PFSK-1 (cell line): ENCODE results near the gene MAGEB10.

Experiments used
- POLR2AphosphoS5 ChIP-seq: IDR thresholded peaks from 2 replicates; pipeline ENCODE4 v1.6.1; 2012; ENCODE audit warnings: low read depth, mild to moderate bottlenecking, control low read depth, low read length, moderate library complexity
- TAF1 ChIP-seq: IDR thresholded peaks from 2 replicates; pipeline ENCODE4 v1.6.1; 2012; ENCODE audit warnings: low read length, control low read depth, borderline replicate concordance; ENCODE audit not compliant: insufficient read depth
- TF ChIP-seq, protein P1 (sequence below), 2 experiments: IDR thresholded peaks; 2 replicates each; pipeline versions ENCODE4 v1.6.1 to v1.8.0; 2011 to 2012; ENCODE audit warnings: low read depth in 2 of 2, low read length in 2 of 2, control low read depth in 1 of 2, inconsistent platforms in 1 of 2, mild to moderate bottlenecking in 1 of 2, moderate library complexity in 1 of 2; ENCODE audit not compliant: insufficient read depth in 1 of 2

DNA sequence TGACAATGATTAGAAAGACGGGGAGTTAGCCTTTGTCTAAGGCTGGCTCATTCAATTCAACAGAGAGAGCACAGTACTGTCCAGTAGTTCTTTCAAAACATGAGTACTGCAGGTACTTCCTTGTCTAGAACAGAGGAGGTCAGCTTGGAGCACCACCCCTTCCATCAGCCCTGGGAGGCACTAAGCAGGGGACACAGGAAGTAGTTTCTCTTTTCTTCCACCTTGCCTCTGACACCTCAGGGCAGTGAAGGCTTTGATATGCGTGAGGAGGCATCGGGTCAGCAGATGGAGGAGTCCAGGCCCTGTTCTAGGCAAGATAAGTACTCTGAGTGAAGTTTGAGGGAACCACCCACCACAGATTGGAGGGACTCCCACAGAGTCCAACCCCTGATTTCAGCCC lies 33.1 kb downstream of the MAGEB10 start:
- TF ChIP-seq TAF1: no peak
- no peak for TF ChIP-seq POLR2AphosphoS5
- TF ChIP-seq, protein P1, sequence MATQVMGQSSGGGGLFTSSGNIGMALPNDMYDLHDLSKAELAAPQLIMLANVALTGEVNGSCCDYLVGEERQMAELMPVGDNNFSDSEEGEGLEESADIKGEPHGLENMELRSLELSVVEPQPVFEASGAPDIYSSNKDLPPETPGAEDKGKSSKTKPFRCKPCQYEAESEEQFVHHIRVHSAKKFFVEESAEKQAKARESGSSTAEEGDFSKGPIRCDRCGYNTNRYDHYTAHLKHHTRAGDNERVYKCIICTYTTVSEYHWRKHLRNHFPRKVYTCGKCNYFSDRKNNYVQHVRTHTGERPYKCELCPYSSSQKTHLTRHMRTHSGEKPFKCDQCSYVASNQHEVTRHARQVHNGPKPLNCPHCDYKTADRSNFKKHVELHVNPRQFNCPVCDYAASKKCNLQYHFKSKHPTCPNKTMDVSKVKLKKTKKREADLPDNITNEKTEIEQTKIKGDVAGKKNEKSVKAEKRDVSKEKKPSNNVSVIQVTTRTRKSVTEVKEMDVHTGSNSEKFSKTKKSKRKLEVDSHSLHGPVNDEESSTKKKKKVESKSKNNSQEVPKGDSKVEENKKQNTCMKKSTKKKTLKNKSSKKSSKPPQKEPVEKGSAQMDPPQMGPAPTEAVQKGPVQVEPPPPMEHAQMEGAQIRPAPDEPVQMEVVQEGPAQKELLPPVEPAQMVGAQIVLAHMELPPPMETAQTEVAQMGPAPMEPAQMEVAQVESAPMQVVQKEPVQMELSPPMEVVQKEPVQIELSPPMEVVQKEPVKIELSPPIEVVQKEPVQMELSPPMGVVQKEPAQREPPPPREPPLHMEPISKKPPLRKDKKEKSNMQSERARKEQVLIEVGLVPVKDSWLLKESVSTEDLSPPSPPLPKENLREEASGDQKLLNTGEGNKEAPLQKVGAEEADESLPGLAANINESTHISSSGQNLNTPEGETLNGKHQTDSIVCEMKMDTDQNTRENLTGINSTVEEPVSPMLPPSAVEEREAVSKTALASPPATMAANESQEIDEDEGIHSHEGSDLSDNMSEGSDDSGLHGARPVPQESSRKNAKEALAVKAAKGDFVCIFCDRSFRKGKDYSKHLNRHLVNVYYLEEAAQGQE (IDR thresholded peaks at IDR 0.05; ENCODE audit: insufficient read depth in 1 of 2, low read depth in 2 of 2, low read length in 2 of 2): no peak
